Astrocyte (in vitro differentiated cells and primary cell): ENCODE data around the gene NKAP.

Source experiments
- EZH2 ChIP-seq: IDR thresholded peaks from 2 replicates; pipeline ENCODE4 v1.6.1; 2012; ENCODE audit warnings: mild to moderate bottlenecking, low read length, inconsistent platforms; ENCODE audit not compliant: insufficient read depth
- TF ChIP-seq, protein P1 (sequence below): IDR thresholded peaks from 2 replicates; pipeline ENCODE4 v1.5.1; 2011; ENCODE audit warnings: low read depth, mild to moderate bottlenecking, inconsistent platforms, low read length, moderate library complexity; ENCODE audit not compliant: insufficient read depth

DNA sequence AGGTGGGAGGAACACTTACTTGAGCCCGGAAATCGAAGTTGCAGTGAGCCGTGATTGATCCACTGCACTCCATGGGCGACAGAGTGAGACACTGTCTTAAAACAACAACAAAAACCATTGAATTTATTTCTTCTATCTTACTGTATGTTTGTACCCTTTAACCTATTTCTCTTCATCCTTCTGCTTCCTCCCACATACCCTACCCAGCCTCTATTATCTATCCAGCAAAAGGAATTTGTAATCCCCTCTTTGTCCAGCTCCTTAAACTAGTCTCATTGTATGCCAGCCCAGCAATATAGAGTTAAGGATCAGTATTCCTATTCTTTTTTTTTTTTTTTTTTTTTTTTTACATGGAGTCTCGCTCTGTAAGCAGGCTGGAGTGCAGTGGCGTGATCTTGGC, 1.9 kb upstream of the NKAP start:
- TF ChIP-seq, protein P1, sequence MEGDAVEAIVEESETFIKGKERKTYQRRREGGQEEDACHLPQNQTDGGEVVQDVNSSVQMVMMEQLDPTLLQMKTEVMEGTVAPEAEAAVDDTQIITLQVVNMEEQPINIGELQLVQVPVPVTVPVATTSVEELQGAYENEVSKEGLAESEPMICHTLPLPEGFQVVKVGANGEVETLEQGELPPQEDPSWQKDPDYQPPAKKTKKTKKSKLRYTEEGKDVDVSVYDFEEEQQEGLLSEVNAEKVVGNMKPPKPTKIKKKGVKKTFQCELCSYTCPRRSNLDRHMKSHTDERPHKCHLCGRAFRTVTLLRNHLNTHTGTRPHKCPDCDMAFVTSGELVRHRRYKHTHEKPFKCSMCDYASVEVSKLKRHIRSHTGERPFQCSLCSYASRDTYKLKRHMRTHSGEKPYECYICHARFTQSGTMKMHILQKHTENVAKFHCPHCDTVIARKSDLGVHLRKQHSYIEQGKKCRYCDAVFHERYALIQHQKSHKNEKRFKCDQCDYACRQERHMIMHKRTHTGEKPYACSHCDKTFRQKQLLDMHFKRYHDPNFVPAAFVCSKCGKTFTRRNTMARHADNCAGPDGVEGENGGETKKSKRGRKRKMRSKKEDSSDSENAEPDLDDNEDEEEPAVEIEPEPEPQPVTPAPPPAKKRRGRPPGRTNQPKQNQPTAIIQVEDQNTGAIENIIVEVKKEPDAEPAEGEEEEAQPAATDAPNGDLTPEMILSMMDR = no peak
- no peak for TF ChIP-seq EZH2
